NCI-H524 treated with DMSO at 0.1 percent for 48 hours (cell line): ENCODE measurements around the gene FARP1.

Source experiments
- DNase-seq: peaks from one replicate; lab custom pipeline; 2025; lab: John Stamatoyannopoulos, UW

FARP1 gene

GRCh38 chr13:98462946-98463345 is 320.1 kb downstream of the FARP1 start:
- DNase-seq: no peak

- no peak for DNase-seq
Observed at GRCh38 chr13:98466634-98467236, 323.8 kb downstream of the FARP1 start.

- DNase-seq: no peak
Observed at GRCh38 chr13:98467263-98467985, 324.5 kb downstream of the FARP1 start.

DNA sequence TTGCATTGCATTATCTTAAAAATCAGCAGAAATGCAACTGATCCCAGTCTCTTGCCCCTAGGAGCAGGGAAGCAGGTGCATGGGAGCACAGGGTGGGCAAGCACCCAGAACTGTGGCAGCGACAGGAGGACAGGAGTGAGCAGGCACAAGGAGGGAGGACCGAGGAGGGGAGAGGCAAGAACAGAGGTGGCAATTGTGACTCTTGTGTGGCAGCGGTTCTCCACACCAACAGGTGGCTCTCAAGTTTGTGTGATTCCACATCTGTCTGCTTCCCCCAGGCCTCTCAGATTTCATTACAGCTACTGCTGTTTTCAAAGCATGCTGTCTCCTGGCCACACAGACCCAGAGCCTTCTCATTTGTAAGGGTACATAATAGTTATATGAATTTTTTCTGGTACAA is 325.5 kb downstream of the FARP1 start:
- DNase-seq: no peak

- no peak for DNase-seq
Observed at GRCh38 chr13:98468929-98469328, 326.0 kb downstream of the FARP1 start.

- no peak for DNase-seq
Observed at GRCh38 chr13:98470920-98471319, 328.0 kb downstream of the FARP1 start.

- DNase-seq: no peak
Observed at GRCh38 chr13:98471934-98472333, 329.0 kb downstream of the FARP1 start.

DNA sequence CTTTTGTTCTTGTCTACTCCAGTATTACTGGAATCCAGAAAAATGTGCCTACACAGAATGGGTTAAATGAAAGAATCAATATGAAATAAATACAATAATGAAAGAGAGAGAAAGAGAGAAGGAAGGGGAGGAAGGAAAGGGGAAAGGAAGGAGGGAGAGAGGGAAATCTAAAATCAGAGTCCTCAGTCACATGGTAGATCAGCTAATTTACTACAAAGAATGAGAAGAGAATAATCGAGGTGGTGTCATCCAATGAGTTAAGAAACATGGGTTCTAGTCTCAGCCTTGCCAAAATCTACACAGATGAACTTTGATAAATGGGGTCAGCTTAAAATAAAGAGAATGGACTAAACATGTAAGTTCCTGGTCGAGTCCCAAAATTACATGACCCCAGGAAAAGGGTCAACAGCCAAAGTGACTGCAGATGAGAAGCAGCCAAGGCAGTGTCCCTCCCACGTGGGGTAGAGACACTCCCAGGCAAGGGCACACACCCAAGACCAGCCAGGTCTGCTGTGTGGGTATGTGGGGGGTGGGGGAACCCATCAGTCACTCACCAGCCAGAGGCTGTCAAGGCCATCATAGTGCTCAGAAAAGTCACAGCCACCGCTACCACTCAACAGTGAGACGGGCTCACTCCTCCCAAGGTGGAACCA is 330.4 kb downstream of the FARP1 start:
- DNase-seq: no peak

DNA sequence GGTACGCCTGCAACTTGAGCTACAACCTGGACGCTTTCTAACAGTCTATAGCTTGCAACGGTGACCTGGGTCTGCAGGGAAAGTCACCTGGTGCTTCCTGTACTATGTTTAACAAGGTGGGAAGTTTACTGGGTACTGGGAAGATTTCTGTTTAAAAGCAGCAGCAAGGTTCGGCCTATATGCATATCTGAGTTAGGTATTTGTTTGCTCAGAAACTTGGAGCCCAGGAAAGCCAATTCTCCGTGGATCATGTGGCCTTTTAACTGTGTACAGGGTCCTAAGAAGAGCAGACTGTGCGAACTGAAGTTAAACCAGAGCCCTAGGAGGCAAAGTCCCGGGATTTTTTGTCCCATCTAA is 330.9 kb downstream of the FARP1 start:
- no peak for DNase-seq

GRCh38 chr13:98474292-98474691 is 331.4 kb downstream of the FARP1 start:
- no peak for DNase-seq

DNA sequence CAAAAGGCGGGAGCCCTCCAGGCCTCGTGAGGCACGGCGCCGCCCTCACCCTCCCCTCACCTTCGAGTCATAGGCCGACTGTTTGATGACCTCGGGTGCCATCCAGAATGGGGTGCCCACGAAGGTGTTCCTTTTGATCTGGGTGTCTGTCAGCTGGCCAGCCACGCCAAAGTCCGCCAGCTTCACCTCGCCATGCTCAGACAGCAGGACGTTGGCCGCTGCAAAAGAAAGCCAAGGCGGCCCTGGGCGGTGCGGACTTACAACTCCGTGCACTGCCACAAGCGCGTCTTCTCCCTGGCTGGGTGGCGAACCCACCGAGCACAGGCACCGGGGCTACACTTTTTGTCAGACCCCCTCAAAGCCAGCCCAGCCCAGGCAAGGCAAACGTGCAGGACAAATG is 331.9 kb downstream of the FARP1 start:
- DNase-seq: no peak

DNA sequence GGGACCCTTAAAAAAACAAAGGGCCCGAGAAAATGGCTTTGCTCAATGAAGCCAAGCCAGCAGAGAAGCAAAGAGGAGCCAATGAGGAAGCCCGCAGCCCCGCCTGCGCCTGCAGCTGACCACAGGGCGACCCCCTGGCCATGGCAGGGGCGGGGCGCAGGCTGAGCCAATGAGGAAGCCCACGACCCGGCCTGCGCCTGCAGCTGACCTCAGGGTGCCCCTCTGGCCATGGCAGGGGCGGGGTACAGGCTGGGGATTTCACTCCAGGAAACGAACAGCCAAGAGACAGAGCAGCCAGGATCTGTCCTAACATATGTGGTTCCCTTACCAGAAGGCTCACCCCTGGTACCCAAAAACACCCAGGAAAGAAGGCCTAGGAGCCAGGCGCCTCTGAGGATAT is 332.6 kb downstream of the FARP1 start:
- no peak for DNase-seq

DNA sequence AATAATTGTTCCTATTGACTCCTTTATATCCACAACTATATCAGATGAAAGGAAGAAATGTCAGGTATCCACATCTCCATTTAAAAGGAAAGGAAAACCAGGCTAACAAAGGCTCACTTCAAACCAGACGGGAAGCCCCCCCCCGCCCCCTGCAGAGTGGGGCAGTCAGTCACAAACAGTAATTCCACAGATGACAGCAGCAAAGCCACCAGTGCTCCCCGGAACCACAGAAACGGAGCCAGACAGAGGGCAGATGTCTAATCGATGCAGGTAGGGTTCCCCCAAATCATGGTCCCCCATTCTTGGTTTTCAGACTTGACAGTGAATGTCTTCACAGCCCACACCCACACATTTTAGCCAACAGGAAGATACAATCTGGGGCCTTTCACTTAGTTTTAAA is 333.2 kb downstream of the FARP1 start:
- DNase-seq: no peak

- no peak for DNase-seq
Observed at GRCh38 chr13:98476538-98476966, 333.7 kb downstream of the FARP1 start.

GRCh38 chr13:98478189-98479129 is 335.6 kb downstream of the FARP1 start:
- DNase-seq: no peak

DNA sequence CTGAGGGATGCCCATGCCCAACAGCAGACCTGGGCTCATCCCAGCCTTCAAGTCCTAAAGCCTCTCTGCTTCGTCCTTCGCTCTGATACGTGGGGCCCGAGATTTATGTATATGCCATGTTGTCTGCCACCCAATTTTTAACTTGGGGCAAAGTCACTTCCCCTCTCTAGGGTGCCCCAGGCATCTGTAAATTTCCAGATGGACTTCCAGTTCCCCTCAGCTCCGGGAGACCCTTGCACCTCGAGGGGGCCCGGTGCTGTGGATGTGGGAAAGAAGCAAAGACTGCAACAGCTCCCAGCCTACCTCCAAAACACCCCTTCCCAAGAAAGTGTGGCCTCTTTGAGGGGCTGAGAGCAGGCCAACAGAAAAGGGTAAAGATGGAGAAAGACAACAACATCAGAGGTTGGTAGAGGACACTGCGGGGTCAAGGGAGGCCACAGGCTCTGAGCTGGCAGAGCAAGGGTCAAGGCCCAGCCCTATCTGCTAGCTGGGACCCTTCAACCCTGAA is 336.7 kb downstream of the FARP1 start:
- no peak for DNase-seq

DNA sequence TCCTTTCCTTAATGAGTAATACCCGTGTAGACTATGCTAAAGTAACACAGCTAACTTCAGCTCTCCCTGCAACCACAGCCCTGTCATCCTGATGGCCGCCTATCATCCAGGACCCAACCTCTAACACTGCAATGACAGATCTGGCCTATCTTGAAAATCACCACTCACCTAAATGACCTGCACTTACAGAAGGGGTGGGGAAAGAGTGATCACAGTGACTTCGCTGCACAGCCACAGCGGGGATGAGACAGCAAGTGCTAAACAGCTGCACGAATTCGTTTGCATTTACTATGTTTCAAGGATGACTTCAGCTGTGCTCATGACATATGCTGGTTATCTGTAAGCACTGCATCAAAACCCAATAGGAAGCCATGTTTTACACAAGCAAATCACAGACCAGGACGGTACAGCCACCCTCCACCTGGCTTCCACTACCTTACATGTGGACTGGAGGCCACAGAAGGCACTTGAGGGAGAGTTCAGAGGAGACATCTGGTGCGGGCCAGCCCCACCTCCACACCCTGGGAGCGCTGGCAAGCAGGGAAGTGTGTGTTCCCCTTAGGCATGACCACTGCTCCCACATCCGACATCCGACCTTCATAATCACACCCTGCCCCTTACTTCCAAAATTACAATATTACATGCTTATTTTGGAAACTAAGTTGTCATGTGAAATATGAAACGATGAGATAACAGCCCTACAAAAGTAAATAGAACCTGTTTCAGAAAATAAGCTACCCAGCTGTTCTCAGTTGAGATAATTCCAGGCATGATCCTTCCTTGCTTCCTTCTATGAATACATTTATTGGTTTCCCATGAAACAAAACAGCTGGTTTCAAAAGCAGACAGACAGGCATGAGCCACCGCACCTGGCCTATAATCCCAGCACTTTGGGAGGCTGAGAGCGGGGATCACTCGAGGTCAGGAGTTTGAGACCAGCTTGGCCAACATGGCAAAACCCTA is 338.3 kb downstream of the FARP1 start:
- peak; percentile 88 for DNase-seq

GRCh38 chr13:98482476-98483444 is 339.9 kb downstream of the FARP1 start:
- no peak for DNase-seq

DNA sequence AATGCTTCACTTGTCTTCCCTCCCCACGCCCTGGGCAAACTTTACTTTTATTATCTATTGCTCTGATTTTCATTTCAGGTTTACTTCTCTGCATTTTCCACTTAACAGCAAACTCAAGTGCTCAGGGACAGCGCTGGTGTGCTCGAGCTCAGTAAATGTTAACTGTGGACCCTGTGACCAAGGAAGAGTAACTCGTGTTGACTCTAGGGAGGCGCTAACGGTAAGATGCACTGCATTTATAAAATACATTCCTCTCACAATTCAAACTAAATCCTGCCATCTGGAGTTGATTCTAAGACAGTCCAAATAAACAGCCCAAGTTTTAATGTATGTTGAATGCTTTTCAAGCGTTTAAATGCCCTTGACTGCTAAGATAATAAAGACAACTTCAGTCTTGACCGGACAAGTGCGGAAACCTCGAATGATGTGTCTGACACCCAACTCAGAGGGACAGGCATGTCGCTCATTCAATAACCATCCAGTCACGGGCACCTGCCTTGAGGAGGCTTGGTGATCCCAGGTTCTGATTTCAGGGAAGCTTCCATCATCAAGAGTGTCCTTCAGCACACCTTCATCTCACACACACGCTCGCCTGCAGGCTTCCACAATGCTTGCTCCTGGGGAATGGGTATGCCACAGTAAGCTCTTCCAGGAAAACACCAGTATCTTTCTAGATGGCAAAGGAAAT is 340.9 kb downstream of the FARP1 start:
- no peak for DNase-seq
